OCI-LY3 (cell line): ENCODE measurements around the gene PIP4K2C.
"Not testable (repeated sequence)": the region's sequence is repeated elsewhere in the genome, so short reads cannot be mapped to it uniquely, and the experiment has no call there.

Experiments used
- H2AFZ ChIP-seq: fragments of 200-600, 300-600 bp; shearing (Covaris generic); 2 replicates; pipeline ENCODE4 v1.6.0; 2014; ENCODE audit warnings: antibody characterized with exemption, low read depth, low read length
- H3K27ac ChIP-seq: fragments of 200-600, 300-600 bp; sonication (generic); 2 replicates; pipeline ENCODE4 v1.5.1; 2014; ENCODE audit warnings: mild to moderate bottlenecking, low read length, moderate library complexity, mixed read lengths
- H3K27me3 ChIP-seq: fragments of 200-600, 300-600 bp; sonication (generic); 2 replicates; pipeline ENCODE4 v1.6.1; 2014; ENCODE audit warnings: low read depth, low read length, mixed read lengths
- H3K36me3 ChIP-seq: fragments of 200-600, 300-600 bp; sonication (generic); replicated peaks from 2 replicates; pipeline ENCODE3; 2014; ENCODE audit warnings: low read depth, low read length, mixed read lengths
- H3K4me1 ChIP-seq: fragments of 300-600, 200-600 bp; sonication (generic); 2 replicates; pipeline ENCODE4 v1.6.1; 2014; ENCODE audit warnings: low read length, mixed read lengths
- H3K4me2 ChIP-seq: fragments of 200-600, 300-600 bp; sonication (generic); 2 replicates; pipeline ENCODE4 v1.6.1; 2014; ENCODE audit warnings: low read length, mixed read lengths
- H3K4me3 ChIP-seq: fragments of 300-600, 200-600 bp; sonication (generic); 2 replicates; pipeline ENCODE4 v1.5.1; 2014; ENCODE audit warnings: antibody characterized with exemption, mild to moderate bottlenecking, low read length, moderate library complexity
- H3K79me2 ChIP-seq: fragments of 300-600, 200-600 bp; shearing (Covaris generic); 2 replicates; pipeline ENCODE4 v1.6.1; 2014; ENCODE audit warnings: mild to moderate bottlenecking, low read length, mixed read lengths
- H3K9ac ChIP-seq: fragments of 300-600, 200-600 bp; shearing (Covaris generic); 2 replicates; pipeline ENCODE4 v1.6.0; 2014; ENCODE audit warnings: mild to moderate bottlenecking, low read length, moderate library complexity
- H3K9me3 ChIP-seq: fragments of 200-600, 300-600 bp; shearing (Covaris generic); 2 replicates; pipeline ENCODE4 v1.6.1; 2014; ENCODE audit warnings: low read length, mixed read lengths; ENCODE audit not compliant: insufficient read depth
- H4K20me1 ChIP-seq: fragments of 200-600, 300-600 bp; sonication (generic); 2 replicates; pipeline ENCODE4 v1.6.1; 2016; ENCODE audit warnings: low read length, mixed read lengths; ENCODE audit not compliant: insufficient read depth
- EZH2phosphoT487 ChIP-seq: fragments of 200-600 bp; shearing (Covaris generic); IDR thresholded peaks from 2 replicates; pipeline ENCODE4 v1.6.1; 2018; ENCODE audit warnings: antibody characterized with exemption, mixed run types, low read depth
- TF ChIP-seq, protein P1 (sequence below): fragments of 200-600, 300-600 bp; sonication (generic); IDR thresholded peaks from 2 replicates; pipeline ENCODE4 v1.5.1; 2014; ENCODE audit warnings: antibody characterized with exemption, low read length, low read depth

PIP4K2C gene

DNA sequence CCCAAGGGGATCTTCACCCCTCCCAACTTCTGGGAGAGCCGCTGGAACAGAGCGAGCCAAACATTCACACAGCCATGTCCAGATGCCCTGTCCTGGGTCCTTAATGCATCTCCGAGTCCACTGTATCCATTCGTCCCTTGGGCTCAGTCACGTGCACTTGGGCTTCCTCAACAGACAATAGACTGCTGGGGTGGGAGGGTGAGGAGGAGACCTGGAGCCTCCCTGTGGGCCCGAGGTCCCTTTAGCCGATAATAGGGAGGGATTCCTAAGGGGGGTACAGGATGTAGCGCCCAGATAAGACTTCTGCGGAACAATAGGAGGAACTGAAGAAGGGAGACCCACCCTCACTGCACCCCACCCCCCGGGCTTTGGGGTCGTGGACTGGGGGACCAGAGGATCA, 26.9 kb downstream of the PIP4K2C start:
- Histone ChIP-seq H3K27ac (no peak overlapping the region), H3K4me2 (no peak overlapping the region), H3K9ac (no peak overlapping the region), H2AFZ (no peak overlapping the region), H3K79me2 (no peaks in the 10 kb centered on the region), H3K9me3 (no peaks in the 10 kb centered on the region), H4K20me1 (no peaks in the 10 kb centered on the region), H3K4me3 (no peak overlapping the region), H3K36me3 (peaks cover 4% of the 10 kb centered on the region), H3K27me3 (no peaks in the 10 kb centered on the region), H3K4me1 (peaks cover 17% of the 10 kb centered on the region)
- TF ChIP-seq EZH2phosphoT487 = no peak
- TF ChIP-seq, protein P1, sequence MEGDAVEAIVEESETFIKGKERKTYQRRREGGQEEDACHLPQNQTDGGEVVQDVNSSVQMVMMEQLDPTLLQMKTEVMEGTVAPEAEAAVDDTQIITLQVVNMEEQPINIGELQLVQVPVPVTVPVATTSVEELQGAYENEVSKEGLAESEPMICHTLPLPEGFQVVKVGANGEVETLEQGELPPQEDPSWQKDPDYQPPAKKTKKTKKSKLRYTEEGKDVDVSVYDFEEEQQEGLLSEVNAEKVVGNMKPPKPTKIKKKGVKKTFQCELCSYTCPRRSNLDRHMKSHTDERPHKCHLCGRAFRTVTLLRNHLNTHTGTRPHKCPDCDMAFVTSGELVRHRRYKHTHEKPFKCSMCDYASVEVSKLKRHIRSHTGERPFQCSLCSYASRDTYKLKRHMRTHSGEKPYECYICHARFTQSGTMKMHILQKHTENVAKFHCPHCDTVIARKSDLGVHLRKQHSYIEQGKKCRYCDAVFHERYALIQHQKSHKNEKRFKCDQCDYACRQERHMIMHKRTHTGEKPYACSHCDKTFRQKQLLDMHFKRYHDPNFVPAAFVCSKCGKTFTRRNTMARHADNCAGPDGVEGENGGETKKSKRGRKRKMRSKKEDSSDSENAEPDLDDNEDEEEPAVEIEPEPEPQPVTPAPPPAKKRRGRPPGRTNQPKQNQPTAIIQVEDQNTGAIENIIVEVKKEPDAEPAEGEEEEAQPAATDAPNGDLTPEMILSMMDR = no peak

DNA sequence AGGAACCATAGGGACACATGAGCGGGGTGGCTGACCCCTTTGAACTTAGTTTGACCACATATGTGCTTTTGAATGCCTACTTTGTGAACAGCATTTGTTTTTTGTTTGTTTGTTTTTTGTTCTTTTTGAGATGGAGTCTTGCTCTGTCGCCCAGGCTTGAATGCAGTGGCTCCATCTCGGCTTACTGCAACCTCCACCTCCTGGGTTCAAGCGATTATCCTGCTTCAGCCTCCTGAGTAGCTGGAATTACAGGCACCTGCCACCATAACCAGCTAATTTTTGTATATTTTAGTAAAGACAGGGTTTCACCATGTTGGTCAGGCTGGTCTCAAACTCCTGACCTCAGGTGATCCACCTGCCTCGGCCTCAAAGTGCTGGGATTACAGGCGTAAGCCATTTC, 27.4 kb downstream of the PIP4K2C start:
- H3K79me2 ChIP-seq, H3K9ac ChIP-seq, H3K4me3 ChIP-seq, H3K4me2 ChIP-seq, H4K20me1 ChIP-seq, H3K27ac ChIP-seq, H3K9me3 ChIP-seq, H3K27me3 ChIP-seq, H3K36me3 ChIP-seq, H2AFZ ChIP-seq: not testable (repeated sequence)
- H3K4me1 ChIP-seq = peaks cover 16% of the 10 kb centered on the region

DNA sequence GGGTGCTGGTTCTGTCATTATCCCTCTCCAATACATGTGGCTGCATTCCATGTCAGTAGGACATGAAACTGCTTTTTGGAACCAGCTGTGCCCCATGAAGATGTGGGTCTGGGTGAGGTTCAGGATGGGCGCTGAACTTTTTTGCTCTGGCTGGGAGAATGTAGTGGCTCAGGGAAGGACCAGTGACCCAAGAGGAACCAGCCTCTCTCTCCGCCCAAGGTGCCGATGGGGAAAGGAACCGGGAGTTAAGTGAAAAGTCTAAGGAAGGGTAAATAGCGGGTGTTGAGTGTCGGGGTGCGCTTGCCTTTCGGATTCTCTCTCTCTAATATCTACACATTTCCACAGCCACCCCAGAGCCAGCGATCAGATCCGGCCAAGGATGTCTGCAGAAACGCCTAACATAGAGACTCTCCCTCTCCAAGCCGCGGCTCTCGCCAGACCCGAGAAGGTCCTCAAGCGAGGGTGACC, 28.0 kb downstream of the PIP4K2C start:
- no peak overlapping the region for H3K4me2 ChIP-seq
- H2AFZ ChIP-seq = no peak overlapping the region
- peaks cover 4% of the 10 kb centered on the region for H3K36me3 ChIP-seq
- no peaks in the 10 kb centered on the region for H3K79me2 ChIP-seq
- H3K27me3 ChIP-seq = no peaks in the 10 kb centered on the region
- TF ChIP-seq, protein P1 = no peak
- TF ChIP-seq EZH2phosphoT487 = no peak
- peaks cover 11% of the 10 kb centered on the region for H3K4me1 ChIP-seq
- H3K9ac ChIP-seq = no peak overlapping the region
- H4K20me1 ChIP-seq = no peaks in the 10 kb centered on the region
- no peak overlapping the region for H3K27ac ChIP-seq
- no peaks in the 10 kb centered on the region for H3K9me3 ChIP-seq
- H3K4me3 ChIP-seq = no peak overlapping the region

DNA sequence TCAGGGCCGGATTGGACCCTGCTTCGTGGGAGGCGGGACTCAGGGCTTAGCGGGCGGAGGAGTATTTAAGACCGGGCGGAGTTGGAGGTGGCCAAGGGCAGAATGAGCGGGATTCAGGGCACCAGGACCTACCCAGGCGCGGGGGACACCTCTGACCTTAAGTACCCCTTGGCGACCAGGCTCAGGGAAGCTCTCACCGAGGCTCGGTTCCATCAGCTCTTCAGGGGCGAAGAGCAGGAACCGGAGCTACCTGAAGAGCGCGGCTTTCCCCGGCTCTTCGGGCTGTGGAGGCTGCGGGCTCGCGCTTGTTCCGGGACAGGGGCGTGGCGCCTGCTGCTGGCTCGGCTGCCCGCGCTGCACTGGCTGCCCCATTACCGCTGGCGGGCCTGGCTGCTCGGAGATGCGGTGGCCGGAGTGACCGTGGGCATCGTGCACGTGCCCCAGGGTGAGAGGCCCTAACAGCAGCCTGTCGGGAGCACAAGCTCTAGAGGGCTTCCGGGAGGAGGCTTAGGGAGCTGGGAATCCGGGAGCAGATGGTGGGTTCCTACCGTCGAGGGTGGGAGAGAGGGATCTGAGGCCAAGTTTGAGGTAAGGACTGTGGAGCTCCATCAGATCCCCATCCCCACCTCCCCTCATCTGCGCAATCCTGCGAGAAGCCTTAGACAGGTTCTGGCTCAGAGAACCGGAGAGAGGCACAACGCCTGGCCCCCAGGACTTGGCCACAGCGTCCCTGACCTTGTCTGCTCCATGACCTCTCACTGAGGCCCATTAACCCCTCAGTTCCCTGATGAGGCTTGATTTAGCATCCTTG, 28.6 kb downstream of the PIP4K2C start:
- no peak overlapping the region for H3K9ac ChIP-seq

More for the DNA sequence above, 28.6 kb downstream of the PIP4K2C start:
- H3K4me2 ChIP-seq = no peak overlapping the region
- H3K27me3 ChIP-seq = no peaks in the 10 kb centered on the region
- no peaks in the 10 kb centered on the region for H3K9me3 ChIP-seq
- peaks cover 4% of the 10 kb centered on the region for H3K36me3 ChIP-seq
- TF ChIP-seq EZH2phosphoT487 = no peak
- TF ChIP-seq, protein P1 = no peak
- H3K4me3 ChIP-seq = no peak overlapping the region
- H4K20me1 ChIP-seq = no peaks in the 10 kb centered on the region
- no peak overlapping the region for H3K27ac ChIP-seq
- peaks cover 4% of the 10 kb centered on the region for H3K4me1 ChIP-seq
- H3K79me2 ChIP-seq = no peaks in the 10 kb centered on the region
- no peak overlapping the region for H2AFZ ChIP-seq
